HuH-7.5 (cell line): ENCODE data around the gene SERPINA3.
"Not testable (repeated sequence)": the region's sequence is repeated elsewhere in the genome, so short reads cannot be mapped to it uniquely, and the experiment has no call there.

Experiments
- DNase-seq: peaks from one replicate; pipeline ENCODE4 v3.0.0; 2011; ENCODE audit warnings: low spot score

SERPINA3 gene

GRCh38 chr14:94612174-94612573 lies at the start of gene SERPINA3:
Gene SERPINA3 (plus strand): TSS chr14:94612391. CDS start chr14:94614442, 2,051 bp downstream.
- DNase-seq, result no peak

DNA sequence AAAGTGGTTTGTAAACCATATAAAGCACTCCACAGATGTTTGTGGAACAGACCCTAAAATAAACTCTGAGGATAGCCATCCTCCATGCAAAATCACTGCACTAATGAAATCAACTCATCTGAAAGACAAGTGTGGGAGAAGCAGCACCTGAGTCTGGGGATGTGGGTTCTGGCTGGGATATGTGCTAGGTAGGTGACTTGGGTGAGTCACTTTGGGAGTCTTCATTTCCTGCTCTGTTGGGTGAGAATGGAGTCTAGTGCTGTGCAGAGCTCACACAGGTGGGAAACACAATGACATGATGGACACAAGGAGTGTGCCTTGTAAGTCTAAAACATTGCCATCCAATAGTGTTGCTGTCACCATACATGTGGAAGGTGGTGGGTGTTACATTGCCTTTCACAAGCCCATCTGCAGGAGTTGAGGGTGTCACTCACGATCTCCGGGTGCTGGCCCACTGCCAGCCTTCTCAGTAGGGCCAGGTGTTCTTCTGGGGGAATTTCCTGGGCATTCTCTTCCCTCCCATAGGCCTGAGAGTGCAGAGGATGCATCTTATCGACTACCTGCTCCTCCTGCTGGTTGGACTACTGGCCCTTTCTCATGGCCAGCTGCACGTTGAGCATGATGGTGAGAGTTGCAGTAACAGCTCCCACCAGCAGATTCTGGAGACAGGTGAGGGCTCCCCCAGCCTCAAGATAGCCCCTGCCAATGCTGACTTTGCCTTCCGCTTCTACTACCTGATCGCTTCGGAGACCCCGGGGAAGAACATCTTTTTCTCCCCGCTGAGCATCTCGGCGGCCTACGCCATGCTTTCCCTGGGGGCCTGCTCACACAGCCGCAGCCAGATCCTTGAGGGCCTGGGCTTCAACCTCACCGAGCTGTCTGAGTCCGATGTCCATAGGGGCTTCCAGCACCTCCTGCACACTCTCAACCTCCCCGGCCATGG lies 49.0 kb upstream of the SERPINA3 start:
- DNase-seq, result no peak

- DNase-seq, result no peak
Observed at GRCh38 chr14:94564381-94564780, 47.8 kb upstream of the SERPINA3 start.

GRCh38 chr14:94568186-94568585 lies 44.0 kb upstream of the SERPINA3 start:
- DNase-seq, result no peak

DNA sequence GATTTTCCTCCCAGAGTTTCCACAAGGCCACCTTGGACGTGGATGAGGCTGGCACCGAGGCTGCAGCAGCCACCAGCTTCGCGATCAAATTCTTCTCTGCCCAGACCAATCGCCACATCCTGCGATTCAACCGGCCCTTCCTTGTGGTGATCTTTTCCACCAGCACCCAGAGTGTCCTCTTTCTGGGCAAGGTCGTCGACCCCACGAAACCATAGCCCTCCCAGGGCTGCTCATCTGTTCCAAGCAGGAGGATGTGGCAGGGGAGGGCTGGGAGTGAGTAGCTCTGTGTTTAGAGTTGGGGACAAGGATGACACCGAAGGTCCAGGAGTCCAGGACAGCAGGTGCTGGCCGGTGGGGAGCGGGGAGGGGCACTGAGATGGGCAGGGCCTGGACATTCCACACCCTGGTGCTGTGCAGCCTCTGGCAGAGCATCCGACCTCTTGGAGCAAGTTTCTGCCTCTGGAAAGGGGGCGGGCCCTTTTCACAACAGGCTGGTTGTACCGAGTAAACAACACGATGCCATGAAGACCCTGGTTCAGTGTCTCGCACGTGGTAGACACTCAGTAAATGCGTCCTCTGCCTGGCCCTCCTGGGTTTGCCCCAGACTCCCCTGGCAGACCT lies 42.7 kb upstream of the SERPINA3 start:
- no peak for DNase-seq

- no peak for DNase-seq
Observed at GRCh38 chr14:94570002-94570400, 42.2 kb upstream of the SERPINA3 start.

- no peak for DNase-seq
Observed at GRCh38 chr14:94570440-94570839, 41.8 kb upstream of the SERPINA3 start.

DNA sequence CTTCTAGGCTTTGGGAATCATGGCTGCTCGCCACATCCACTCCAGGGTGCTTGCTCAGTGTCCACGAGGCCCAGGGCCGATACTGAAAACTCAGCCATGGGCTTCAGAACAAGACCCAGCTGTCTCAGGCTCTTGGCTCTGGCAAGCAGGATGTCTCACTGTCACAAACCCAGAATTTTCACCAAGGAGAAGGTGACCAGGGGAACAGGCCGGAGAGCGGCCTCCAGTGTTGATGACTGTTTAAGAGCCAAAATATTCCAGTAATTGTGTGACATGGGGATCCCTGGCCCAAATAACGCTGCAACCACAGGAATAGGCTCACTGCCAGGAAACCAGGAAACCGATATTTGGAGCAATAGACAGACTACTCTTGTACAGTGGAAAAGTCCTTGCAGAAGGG lies 40.8 kb upstream of the SERPINA3 start:
- DNase-seq, result no peak

- no peak for DNase-seq
Observed at GRCh38 chr14:94571950-94572349, 40.2 kb upstream of the SERPINA3 start.

DNA sequence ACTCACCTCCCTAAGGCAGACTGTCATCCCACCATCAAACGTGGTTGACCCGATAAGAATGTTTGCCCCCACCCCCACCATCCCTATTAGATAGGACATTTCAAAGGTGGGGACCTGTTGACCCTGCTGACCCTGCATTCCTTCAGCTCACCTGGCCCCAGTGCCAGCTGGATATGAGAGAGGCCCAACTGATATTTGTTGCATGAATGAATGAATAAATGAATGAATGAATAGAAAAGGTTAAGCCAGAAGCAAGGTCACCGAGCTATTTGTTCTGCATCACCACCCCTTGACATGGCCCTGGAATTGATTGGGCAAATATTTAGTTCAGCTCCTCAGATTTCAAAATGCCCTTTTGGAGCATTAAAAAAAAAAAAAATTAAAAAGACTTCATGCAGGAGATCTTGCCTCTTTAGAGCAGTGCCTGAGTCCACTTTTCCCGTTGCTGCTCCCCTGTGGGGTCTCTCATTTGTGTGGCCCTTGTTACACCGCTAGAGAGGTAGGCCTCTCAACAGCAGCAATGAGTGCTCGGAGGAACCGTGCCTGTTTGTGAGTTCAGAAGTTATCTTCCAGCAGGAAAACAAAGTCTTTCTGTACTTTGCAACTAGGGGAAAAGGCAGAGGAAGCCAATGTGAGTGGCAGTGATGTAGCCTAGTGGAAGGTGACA lies 39.4 kb upstream of the SERPINA3 start:
- DNase-seq, result peak; percentile 40

GRCh38 chr14:94573475-94574277 lies 38.5 kb upstream of the SERPINA3 start:
- DNase-seq, result no peak

DNA sequence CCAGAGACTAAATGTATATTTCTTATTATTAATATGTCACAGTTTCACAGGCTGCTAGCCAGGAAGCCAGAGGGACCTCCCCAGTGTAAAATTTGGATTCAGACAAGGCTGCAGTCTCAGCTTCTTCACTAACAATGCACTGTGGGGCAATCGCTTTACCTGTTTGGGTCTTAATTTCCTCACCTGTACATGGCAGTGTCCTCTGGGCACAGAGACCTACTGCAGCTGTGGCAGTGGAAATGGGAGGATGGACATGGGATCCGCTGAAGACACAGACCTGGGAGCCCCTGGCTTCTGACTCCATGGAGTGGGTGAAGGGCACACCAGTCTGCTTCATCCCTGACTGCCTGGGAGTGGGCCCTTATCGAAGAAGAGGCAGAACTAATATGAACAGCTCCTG lies 37.9 kb upstream of the SERPINA3 start:
- DNase-seq, result no peak

GRCh38 chr14:94575730-94576585 lies 36.2 kb upstream of the SERPINA3 start:
- DNase-seq, result no peak

DNA sequence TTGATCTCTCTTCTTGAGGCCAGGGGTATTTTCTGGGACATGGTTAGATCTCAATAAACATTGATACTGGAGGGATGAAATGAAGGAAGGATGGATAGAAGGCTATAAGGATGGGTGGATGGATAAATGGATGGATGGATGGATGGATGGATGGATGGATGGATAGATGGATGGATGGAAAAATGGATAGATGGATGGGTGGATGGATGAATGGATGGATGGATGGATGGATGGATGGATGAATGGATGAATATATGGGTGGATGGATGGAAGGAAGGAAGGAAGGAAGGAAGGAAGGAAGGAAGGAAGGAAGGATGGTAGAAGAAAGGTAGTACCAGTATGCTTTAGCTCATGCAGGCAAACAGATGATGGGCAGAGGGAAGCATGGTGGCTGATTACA lies 34.7 kb upstream of the SERPINA3 start:
- DNase-seq, result not testable (repeated sequence)

- no peak for DNase-seq
Observed at GRCh38 chr14:94578712-94579111, 33.5 kb upstream of the SERPINA3 start.

- DNase-seq, result peak; percentile 73
Observed at GRCh38 chr14:94581127-94581999, 30.8 kb upstream of the SERPINA3 start, which contains the start of gene SERPINA5. Gene SERPINA5 (plus strand): TSS chr14:94581426. CDS start chr14:94587363, 5,937 bp downstream.

DNA sequence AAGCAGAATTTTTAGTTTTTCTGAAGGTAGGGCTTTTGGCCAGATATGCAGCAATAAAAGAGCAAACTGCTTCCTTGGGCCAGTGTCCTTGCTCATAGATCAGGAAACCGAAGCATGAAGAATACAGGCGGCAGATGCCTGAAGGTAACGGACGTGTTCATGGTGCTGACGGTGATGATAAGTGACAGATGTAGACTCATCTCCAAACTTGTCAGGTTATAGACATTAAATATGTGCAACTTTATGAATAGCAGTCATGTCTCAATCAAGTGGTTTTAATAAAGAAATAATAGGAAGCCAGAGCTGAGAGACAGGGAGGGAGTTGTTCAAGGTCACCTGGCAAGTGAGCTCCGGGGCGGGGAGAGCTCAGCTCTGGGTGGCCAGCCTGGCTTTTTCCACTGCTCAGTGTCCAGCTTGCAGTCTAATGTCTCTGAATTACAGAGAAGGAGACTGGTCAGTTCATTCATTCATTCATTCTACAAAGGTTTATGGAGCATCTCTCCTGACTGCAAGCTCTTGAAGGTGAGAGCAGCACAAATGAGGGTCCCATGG lies 29.9 kb upstream of the SERPINA3 start:
- DNase-seq, result no peak

DNA sequence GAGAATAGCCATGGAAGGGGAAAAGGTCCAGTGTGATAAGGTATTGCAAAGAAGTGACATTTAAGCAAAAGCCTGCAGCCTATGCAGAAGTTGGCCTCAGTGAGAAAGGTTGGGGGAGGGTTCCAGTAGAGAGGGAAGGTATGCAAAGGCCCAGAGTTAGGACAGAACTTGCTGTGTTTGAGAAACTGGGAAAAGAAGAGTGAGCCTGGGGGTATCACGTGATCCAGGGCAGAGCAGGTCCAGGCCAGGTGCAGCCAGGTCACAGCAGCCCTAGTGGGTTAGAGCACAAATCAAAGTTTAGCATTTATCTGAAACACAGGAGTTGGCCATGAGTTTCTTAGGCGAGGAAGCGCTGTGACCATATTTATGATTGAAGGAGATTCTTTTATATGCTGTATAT lies 29.3 kb upstream of the SERPINA3 start:
- DNase-seq, result no peak

DNA sequence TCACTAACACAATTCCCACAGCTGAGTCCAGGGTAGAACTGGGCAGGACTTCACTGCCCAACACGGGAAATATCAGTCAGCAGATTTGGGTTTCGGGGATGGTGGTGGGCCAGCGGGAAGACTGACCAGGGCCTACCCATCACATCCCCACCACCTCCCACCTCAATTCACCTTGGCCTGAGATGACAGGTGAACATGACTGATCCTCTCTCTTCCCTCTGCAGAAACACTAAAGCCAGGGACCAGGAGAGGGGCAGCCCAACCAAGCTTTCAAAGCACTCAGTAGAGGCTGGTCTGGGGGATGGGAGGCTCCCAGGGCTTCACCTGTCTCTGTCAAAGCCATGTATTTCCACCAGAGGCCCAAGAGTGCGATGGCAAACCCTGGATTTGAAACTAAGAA lies 28.6 kb upstream of the SERPINA3 start:
- DNase-seq, result no peak
